Smooth muscle cell of the brain vasculature (primary cell): ENCODE results near the gene RTP3.
"Not testable (repeated sequence)": the region's sequence is repeated elsewhere in the genome, so short reads cannot be mapped to it uniquely, and the experiment has no call there.

ENCODE experiments used
- DNase-seq: peaks from one replicate; pipeline ENCODE4 v3.0.0-alpha.2; 2012; ENCODE audit warnings: low read depth, low spot score

The RTP3 gene

DNA sequence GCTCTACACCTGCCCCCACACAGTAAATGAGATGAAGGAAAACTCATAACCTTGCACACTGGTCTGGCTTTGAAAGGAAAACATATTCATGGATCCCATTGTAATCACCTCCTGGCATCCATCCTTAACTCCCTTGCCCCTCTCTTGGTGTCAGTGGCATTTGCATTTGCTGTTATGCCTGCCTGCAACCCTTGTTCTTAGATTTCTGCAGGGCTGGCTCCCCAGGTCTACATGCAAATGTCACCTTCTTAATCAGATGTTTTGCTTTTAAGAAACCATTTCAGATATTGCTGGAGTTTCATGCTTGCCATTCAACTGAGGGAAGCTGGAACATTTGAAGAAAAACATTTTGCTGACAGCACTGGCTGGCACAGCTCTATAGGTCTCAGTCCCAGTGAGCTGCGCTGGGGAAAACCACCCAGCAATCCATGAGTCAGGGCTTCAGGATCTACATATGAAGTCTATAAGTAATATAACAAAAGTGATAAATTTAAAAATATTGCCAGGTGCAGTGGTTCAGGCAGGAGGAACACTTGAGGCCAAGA, 49.2 kb downstream of the RTP3 start:
- DNase-seq: no peak

DNA sequence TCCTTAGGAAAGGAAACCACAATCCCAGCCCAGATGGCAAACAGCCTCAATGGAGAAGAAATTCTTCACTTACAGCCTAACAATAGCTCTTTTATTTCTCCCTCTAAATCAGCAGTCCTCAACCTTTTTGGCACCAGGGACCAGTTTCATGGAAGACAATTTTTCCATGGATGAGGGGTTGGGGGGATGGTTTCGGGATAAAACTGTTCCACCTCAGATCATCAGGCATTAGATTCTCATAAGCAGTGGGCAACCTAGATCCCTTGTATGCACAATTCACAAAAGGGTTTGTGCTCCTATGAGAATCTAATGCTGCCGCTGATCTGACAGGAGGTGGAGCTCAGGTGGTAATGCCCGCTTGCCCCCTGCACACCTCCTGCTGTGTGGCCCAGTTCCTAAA, 50.8 kb downstream of the RTP3 start:
- DNase-seq: not testable (repeated sequence)

DNA sequence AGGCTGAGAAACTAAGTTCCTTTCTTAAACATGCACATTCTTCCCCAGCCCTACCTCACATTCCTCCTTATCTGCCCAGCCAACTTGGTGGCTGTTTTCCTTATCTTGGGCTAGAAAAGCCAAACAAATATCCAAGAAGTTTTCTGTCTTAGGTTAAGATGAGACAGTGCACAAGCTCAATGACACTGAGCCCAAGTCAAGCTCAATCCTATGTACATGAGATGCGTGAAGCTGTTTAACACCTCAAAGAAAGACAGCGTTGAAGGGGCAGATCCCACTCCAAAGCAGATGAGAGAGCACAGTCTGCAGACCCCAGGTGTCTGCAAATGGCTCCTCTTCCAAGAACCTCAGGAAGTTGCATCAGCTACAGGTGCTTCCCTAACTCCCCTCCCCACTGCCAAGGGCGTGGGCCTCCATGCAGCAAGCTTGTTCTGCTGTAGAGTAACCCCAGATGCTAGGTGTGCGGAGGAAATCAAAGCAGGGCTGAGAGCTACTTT, 51.7 kb downstream of the RTP3 start:
- no peak for DNase-seq

DNA sequence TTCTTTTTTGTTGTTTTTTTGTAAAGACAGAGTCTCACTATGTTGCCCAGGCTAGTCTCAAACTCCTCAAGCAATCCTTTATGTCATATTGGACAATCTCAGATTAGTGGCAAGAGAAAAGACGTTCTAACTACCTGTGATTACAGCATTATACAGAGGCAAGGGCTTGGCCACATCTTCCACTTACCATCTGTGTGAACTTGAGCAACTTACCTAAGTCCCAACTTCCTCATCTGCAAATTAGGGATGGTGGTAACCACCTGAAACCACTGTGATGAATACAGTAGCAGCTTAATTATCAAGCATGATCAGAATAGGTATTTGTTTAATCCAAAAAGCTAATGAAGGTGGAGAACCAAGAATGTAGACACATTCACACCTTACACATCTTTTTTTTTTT, 52.2 kb downstream of the RTP3 start:
- no peak for DNase-seq
